Endometrial microvascular endothelial cells (primary cell): ENCODE data around the gene COX6A2. TPM values are rescaled to one million over a fixed set of nuclear protein-coding genes. Genes with fewer than 3 reads are reported as not detected.
"Not testable (repeated sequence)": the region's sequence is repeated elsewhere in the genome, so short reads cannot be mapped to it uniquely, and the experiment has no call there.

ENCODE experiments used
- in situ Hi-C: cut with HindIII; loops from 2 replicates; pipeline ENCODE4 v1.10.0; 2017; ENCODE audit warnings: low sequenced_read_pairs, low pct_unique_long_range_greater_than_20kb; ENCODE audit errors: inconsistent ontology term
- total RNA-seq: library from RNA; depleted of rRNA; stranded (reverse); fragments of >200 nt; gene quantifications from one replicate; pipeline ENCODE4 v1.2.3, GENCODE V29; 2015; ENCODE audit errors: inconsistent ontology term

COX6A2 gene
- total RNA-seq, 1 donor from 2014 or later = not detected

DNA sequence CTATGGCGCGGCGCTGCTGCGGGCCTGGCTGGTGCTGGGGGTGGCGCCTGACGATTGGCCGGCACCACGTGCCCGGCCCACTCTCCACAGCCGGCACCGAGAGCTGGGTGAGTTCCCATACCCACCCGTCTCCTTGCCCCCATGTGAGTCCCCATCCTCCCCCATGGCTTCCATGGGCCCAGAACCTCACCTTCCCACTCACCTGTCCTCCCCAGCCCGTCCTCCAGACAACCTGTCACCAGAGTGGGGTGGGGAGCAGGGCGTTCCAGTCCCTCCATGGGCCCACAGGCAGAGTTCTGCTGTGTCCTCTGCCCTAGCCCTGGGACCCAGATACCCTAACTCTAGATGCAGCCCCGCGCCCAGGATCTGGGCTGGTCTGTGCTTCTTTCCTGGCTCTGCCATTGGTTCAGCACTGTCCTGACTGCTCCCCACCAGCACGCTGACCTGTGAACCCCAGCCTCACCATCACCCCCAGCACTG lies 36.7 kb upstream of the COX6A2 start:
- in situ Hi-C loops = no loop called here

DNA sequence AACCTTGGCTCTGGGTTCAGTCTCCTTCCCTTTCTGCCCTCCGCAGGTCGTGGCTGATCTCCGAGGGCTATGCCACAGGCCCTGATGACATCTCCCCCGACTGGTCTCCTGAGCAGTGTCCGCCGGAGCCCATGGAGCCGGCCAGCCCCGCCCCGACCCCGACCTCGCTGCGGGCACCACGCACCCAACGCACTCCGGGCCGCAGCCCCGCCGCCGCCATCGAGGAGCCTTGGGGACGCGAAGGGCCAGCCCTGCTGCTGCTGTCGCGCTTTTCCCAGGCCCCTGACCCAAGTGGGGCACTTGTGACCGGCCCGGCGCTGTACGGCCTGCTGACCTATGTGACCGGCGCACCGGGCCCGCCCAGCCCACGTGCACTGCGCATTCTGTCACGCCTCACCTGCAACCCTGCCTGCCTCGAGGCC lies 36.2 kb upstream of the COX6A2 start:
- in situ Hi-C loops = no loop called here

DNA sequence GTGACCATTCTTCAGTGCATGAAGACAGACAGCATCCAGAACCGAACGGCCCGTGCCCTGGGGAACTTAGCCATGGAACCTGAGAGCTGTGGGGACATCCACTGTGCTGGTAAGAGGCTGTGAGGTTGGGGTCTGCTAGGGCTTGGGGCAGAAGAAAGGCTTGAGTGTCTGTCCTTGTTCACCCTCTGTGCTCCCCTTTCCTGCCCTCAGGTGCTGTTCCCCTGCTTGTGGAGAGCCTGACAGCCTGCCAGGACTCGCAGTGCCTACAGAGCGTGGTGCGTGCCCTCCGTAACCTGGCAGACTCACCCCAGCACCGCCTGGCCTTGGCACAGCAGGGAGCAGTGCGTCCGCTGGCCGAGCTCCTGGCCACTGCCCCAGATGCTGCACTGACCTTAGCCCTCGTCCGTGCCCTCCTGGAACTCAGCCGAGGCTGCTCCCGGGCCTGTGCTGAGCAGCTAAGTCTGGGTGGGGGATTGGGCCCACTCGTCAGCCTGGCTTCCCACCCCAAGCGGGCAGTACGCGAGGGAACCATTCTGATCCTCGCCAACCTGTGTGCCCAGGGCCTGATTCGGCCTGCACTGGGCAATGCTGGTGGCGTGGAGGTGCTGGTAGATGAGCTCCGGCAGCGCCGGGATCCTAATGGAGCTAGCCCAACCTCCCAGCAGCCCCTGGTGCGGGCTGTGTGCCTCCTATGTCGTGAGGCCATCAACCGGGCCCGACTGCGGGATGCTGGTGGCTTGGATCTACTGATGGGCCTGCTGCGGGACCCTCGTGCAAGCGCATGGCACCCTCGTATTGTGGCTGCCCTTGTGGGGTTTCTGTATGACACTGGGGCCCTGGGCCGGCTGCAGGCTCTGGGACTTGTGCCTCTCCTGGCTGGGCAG lies 34.0 kb upstream of the COX6A2 start:
- in situ Hi-C loops = no loop called here

DNA sequence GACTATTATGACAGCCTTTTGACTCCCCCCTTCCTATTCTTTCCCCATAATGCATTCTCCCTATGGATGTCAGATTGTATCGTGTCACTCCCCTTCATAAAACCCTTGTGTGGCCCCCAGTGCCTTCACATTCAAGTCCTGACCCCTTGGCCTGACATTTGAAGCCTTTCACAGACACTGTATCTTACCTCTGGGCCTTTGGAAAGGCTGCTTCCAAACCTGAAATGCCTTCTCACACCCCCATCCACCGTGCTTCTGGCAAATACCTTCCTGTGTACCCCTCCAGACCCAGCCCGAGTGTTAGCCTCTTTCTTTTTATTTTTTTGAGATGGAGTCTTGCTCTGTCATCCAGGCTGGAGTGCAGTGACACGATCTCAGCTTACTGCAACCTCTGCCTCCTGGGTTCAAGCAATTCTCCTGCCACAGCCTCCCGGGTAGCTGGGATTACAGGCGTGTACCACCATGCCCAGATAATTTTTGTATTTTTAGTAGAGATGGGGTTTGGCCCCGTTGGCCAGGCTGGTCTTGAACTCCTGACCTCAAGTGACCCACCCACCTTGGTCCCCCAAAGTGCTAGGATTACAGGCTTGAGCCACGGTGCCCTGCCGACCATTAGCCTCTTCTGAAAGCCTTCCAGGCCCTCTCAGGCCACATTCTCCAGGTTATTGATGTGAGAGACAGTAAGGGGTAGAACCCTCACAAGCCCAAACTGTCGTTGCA lies 33.2 kb upstream of the COX6A2 start:
- in situ Hi-C loops = no loop called here

DNA sequence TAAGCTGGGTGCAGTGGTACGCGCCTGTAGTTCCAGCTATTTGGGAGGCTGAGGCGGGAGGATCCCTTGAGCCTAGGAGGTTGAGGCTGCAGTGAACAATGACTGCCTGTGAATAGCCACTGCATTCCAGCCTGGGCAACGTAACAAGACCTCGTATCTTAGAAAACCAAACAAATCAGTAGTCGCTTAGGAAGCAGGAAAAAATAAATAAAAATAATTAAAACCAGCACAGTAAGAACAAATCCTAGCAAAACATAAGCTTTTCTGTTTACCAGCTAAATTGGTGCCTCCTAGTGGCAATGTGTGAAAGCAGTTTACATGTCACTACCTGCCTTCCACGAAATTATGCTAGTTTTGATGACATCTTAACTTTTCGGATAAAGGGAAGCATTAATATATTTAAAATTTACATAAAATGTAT lies 32.4 kb upstream of the COX6A2 start:
- in situ Hi-C loops = no loop called here

DNA sequence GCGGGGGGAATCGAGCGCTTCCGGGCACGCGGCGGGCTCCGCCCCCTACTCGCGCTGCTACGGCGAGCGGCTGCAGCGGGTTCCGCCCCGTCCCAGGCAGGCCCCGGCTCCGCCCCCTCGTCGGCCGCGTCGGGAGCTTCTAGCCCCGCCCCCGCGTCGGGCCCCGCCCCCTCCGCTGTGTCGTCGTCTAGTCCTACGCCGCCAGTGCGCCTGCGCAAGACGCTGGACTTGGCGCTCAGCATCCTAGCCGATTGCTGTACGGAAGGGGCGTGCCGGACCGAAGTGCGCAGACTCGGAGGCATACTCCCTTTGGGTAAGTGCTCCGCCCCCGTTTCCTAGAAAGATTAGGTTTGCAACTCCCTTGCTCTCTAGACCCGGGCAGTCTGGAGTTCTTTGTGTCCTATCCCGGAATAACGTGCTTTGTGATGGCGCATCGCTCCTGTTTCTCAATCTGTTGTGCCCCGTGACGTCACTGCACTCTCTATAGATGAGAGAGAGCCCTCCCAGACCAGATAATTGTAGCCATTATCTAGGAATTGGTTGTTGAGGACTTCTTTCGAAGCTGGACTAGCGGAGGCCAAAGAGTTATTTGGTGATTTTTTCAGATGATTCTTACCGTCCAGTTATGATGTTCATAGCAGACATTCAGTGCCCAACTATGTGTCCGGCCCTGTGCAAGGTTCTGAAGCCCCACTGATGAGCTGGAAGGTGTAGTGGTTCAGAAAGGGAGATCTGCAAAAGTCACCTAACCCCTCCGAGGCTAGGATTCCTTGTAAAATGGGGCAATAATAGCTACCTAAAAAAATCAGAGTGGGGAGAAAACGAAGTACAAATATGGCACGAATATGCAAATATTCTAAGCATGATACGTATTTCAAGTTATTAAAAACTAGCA lies 31.8 kb upstream of the COX6A2 start:
- in situ Hi-C loops = no loop called here

DNA sequence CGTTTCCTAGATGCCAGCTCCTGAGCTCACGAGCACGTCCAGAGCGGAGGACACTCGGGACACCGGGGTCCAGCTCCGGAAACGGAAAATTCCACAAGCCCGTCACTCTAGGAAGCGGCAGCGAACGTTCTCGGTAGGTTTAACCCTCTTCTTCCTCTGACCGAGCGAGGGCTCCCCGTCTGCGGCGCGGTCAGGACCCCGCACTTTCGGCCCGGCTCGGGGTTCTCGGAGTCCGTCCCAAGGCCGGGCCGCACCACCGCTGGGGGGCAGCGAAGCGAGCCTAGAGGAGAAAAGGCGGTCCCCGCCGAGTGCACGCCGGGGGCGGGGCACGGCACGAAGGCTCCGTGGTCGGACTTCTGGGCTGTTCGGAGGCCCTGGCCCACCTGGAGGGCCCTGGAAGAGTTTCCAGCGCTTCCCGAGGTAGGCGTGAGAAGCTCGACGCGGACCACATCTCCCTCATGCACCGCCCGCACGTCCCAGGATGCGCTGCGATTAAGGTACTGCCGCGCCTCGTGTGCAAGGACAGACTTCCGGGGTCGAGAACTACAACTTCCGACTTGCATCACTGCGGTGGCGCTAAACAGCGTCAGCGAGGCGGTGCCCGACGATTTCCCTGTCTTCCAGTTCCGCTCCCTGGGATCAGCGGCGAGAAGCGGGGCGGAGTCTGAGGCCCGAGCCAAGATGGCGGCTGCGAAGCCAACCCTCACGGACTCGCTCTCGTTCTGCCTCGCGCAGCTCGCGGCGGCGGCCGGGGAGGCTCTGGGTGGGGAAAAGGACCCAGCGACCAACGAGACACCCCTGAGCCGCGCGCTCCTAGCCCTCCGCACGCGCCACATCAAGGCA lies 30.9 kb upstream of the COX6A2 start, which contains the start of gene ARMC5:
ARMC5 (plus strand) TSS at position 658 of the 843 bp plus-strand sequence; CDS start at position 682, 24 bp downstream.
- in situ Hi-C loops = no loop called here

DNA sequence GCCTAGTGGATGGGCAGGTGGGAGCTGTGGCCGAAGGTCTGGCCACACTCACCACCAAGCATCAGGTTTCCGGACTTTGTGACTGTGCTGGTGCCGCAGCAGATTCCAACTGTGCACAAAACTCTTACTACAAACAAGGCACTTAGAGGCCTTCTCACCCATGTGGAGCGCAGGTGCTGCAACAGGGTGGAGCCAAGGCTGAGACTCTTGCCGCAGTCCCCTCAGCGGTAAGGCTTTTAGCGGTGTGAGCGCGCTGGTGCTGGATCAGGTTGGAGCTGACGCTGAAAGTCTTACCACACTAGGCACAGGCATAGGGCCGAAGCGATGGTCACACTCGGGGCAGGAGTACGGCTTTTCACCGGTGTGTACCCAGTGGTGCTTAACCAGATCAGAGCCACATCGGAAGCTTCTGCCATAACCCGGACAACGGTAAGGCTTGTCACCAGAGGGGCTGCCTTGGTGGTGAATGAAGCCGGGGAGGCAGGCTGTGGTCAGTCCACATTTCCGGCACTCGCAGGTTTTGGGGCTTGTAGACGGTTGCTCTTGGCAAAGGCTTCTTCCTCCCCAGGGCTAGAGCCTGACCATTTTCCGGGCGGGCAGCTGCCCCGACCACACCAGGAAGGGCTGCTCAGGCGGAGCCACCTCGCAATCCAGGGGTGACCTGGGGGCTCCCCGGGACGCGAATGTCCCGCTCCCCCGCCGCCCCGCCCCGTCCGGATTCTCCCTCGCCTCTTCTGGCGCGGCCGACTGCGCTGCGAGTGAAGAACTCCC lies 30.1 kb upstream of the COX6A2 start:
- in situ Hi-C loops = no loop called here

DNA sequence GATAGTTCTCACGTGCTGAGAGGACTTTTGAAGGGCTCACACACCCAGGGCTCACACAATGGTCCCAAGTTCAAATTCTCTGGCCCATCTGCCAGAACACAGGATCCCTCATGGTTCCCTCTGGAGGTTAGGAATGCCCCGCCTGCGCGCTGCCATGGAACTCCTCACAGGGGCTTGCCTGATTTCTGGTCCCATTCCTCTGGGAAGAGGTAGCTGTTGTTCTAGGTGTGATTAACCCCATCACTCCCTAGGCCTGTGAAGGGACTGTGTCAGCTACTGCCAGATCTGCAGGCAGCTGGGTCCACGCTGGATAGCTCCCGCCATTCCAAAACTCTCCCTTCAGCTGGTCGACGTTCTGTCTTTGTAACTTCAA lies 28.8 kb upstream of the COX6A2 start:
- in situ Hi-C loops = no loop called here

DNA sequence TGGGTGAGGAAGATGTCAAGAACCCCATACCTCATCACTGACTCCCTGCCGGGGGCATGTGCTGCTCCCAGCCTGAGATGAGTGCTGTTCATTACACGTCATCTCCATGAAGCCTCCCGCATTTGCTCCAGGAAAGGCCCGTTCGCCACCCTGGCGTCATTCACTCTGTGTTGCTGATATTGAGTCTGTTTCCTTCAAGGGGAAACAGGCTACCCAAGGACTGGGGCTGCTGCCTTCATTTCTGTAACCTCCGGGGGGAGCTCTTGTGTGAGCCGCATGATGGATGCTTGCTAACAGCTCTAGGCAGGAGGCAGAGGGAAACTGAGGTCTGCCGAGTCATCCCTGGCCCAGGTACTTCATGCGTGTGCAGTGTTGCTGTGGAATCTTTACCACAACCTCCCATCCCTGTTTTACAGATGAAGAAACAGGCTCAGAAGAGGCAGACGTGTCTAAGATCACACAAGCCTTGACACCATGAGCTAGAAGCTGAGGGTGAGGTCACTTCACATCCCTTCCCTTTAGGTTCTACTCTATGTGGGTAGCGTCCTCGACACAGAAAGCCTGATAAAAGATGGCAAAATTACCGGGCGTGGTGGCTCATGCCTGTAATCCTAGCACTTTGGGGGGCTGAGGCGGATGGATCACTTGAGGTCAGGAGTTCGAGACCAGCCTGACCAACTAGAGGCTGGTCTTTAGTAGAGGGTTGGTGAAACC lies 27.6 kb upstream of the COX6A2 start:
- in situ Hi-C loops = no loop called here

DNA sequence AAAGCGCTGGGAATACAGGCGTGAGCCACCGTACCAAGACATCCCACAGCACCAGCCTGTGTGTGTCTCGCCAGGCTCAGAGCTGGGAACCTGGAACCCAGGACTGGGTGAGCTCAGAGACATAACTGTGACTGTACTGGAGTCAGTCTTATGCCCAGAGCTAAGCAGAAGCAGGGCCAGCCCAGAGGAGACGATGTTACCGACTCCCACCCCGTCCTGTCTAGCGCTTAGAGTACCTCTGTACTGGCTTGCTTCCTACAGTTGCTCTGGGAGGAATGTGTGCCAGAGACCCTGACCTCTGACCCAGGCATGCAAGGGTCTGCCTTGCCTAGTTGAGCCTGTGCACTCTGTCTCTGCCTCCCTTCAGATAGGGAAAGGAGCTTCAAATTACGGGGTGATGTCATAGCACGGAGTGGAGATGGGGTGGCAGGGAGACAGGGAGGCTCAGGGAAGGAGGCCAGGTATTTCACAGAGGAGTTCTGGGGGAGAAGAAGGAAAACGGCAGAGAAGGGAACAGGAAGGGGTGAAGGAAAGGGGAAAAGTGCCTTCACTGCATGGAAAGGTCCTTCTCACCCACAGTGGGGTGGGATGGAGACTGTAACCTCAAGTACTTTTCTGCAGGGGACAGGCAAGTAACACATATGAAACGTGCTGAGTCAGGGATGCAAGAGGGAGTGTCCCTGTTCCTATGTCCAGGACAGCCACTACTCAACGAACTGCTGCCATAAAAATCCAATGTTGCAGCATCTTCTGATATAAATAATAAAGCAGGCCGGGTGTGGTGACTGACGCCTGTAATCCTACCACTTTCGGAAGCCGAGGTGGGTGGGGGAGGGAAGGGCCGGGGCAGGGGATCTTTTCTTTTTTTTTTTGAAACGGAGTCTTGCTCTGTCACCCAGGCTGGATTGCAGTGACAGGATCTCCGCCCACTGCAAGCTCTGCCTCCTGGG lies 25.4 kb upstream of the COX6A2 start:
- in situ Hi-C loops = no loop called here

DNA sequence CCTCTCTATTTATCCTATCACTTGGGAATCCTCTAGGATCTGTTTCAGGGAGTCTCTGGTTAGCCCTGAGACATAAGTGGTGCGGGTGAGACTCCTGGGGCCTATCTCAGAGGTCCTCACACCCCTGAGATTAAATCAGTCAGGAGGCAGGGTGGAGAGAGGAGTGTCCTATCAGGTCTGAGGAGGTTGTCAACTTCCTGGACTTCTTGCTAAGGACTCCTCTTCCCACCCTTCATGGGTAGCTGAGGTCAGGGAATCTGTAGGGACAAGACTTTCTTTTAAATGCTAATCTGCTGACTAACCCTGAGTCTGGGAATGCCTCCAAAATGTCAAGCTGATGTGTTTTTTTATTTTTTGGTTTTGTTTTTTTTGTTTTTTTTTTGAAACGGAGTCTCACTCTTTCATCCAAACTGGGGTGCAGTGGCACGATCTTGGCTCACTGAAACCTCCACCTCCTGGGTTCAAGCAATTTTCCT lies 24.5 kb upstream of the COX6A2 start:
- in situ Hi-C loops = no loop called here

DNA sequence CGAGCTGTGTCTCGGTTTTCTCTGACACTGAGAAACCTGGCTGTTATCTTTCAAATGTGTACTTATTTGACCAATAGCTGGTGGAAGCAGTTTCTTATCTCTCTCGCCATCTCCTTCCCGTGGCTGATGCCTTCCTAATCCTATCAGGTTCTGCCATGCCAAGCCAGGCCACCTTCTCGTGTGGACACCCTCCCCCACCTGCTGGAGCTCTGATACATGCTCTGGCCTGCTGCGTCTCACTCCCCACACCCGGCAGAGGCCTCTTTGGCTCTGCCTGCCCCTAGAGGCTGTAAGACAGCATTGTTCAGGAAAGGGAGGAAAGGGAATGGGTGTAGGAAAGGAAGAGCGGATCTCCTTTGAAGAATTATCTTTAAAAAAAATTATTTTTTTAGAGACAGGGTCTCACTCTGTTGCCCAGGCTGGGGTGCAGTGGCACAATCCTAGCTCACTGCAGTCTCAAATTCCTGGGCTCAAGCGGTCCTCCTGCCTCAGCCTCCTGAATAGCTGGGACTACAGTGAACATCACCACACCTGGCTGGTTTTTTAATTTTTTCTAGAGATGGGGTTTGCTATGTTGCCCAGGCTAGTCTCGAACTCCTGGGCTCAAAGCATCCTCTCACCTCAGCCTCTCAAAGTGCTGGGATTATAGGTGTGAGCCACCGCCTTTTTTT lies 23.7 kb upstream of the COX6A2 start:
- in situ Hi-C loops = no loop called here

DNA sequence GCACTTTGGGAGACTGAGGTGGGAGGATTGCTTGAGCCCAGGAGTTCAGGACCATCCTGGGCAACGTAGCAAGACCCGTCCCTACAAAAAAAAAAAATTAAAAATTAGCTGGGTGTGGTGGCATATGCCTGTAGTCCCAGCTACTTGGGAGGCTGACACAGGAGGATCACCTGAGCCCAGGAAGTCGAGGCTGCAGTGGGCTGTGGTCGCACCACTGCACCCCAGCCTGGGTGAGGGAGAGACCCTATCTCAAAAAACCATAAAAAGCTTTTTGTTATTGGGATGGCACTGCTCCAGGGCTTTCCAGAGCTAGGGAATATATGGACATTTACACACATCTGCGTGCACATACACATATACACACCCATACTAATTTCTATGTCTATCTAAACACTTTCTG lies 23.0 kb upstream of the COX6A2 start:
- in situ Hi-C loops = no loop called here

DNA sequence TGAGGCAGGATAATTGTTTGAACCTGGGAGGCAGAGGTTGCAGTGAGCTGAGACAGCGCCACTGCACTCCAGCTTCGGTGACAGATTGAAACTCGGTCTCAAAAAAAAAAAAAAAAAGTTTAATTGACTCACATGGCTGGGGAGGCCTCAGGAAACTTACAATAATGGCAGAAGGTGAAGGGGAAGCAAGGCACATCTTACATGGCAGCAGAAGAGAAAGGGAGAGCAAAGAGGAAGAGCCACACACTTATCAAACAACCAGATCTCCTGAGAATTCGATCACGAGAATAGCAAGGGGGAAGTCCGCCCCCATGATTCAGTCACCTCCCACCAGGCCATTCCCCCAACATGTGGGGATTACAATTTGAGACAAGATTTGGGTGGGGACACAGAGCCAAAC lies 17.8 kb upstream of the COX6A2 start:
- in situ Hi-C loops = not testable (repeated sequence)
